ENCODE results near the gene RFX1.
"Not testable (repeated sequence)": the region's sequence is repeated elsewhere in the genome, so short reads cannot be mapped to it uniquely, and the experiment has no call there.

RFX1 gene

GRCh38 chr19:13981467-13981866, 24.7 kb downstream of the RFX1 start:
- H3K9ac ChIP-seq (ENCODE audit: low read length) = no peak overlapping the region
- H3K4me3 ChIP-seq (ENCODE audit: low read length) = no peak overlapping the region
- no peaks in the 10 kb centered on the region for H3K36me3 ChIP-seq (ENCODE audit: control insufficient read depth, insufficient read depth, low read length)
- H3K9me3 ChIP-seq (ENCODE audit: control insufficient read depth, low read length) = no peaks in the 10 kb centered on the region
- H3K4me1 ChIP-seq (ENCODE audit: control insufficient read depth, insufficient read depth, low read length) = peaks cover 21% of the 10 kb centered on the region
- H3K27me3 ChIP-seq (ENCODE audit: control insufficient read depth, insufficient read depth, low read length) = no peaks in the 10 kb centered on the region

DNA sequence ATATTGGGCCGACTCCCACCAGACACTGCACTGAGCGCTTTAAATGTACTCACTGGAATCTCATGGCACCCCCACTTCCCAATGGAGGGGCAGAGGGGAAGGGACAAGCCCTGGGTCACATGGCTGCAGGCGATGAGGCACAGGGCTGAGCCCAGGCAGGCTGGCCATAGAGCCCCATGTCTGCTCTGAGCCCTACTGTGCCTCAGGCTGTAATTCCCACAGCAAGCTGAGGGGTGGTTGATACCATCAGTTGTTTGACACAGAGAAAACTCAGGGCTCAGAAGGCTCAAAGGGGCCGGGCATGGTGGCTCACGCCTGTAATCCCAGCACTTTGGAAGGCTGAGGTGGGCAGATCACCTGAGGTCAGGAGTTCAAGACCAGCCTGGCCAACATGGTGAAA, 25.1 kb downstream of the RFX1 start:
- Histone ChIP-seq H3K4me3 (ENCODE audit: low read length) (no peak overlapping the region), H3K36me3 (ENCODE audit: control insufficient read depth, insufficient read depth, low read length) (no peaks in the 10 kb centered on the region), H3K9ac (ENCODE audit: low read length) (no peak overlapping the region), H3K9me3 (ENCODE audit: control insufficient read depth, low read length) (no peaks in the 10 kb centered on the region), H3K4me1 (ENCODE audit: control insufficient read depth, insufficient read depth, low read length) (peaks cover 19% of the 10 kb centered on the region), H3K27me3 (ENCODE audit: control insufficient read depth, insufficient read depth, low read length) (no peaks in the 10 kb centered on the region)

GRCh38 chr19:13980340-13980739, 25.8 kb downstream of the RFX1 start:
- no peak overlapping the region for H3K4me3 ChIP-seq (ENCODE audit: low read length)
- H3K27me3 ChIP-seq (ENCODE audit: control insufficient read depth, insufficient read depth, low read length) = no peaks in the 10 kb centered on the region
- no peaks in the 10 kb centered on the region for H3K36me3 ChIP-seq (ENCODE audit: control insufficient read depth, insufficient read depth, low read length)
- H3K9me3 ChIP-seq (ENCODE audit: control insufficient read depth, low read length) = no peaks in the 10 kb centered on the region
- no peak overlapping the region for H3K9ac ChIP-seq (ENCODE audit: low read length)
- peaks cover 16% of the 10 kb centered on the region for H3K4me1 ChIP-seq (ENCODE audit: control insufficient read depth, insufficient read depth, low read length)

GRCh38 chr19:13979686-13980085, 26.4 kb downstream of the RFX1 start:
- Histone ChIP-seq H3K36me3 (ENCODE audit: control insufficient read depth, insufficient read depth, low read length) (no peaks in the 10 kb centered on the region), H3K4me3 (ENCODE audit: low read length) (no peak overlapping the region)

DNA sequence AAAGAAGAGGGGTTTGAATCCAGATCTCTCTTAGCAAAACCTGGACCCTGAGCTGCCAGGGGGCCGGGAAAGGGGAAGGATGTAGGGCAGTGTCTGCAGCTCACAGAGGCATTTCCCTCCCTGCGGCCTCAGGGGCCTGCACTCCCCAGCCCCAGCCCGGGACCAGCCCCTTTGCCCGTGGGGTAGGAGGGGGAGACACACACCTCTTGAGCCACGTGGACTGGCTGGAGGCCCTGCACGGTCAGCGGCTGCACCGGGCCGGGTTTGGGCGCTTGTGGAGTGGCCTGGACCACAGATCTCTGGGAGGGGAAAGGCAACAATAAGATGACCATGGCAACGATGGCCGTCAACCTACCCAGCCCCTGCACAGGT, 26.9 kb downstream of the RFX1 start:
- Histone ChIP-seq H3K36me3 (ENCODE audit: control insufficient read depth, insufficient read depth, low read length) (no peaks in the 10 kb centered on the region), H3K4me3 (ENCODE audit: low read length) (no peak overlapping the region), H3K4me1 (ENCODE audit: control insufficient read depth, insufficient read depth, low read length) (peaks cover 16% of the 10 kb centered on the region), H3K27me3 (ENCODE audit: control insufficient read depth, insufficient read depth, low read length) (no peaks in the 10 kb centered on the region), H3K9me3 (ENCODE audit: control insufficient read depth, low read length) (no peaks in the 10 kb centered on the region), H3K9ac (ENCODE audit: low read length) (no peak overlapping the region)

More at GRCh38 chr19:13979686-13980085, 26.4 kb downstream of the RFX1 start:
- Histone ChIP-seq H3K9me3 (ENCODE audit: control insufficient read depth, low read length) (no peaks in the 10 kb centered on the region), H3K4me1 (ENCODE audit: control insufficient read depth, insufficient read depth, low read length) (peaks cover 16% of the 10 kb centered on the region), H3K9ac (ENCODE audit: low read length) (no peak overlapping the region), H3K27me3 (ENCODE audit: control insufficient read depth, insufficient read depth, low read length) (no peaks in the 10 kb centered on the region)

DNA sequence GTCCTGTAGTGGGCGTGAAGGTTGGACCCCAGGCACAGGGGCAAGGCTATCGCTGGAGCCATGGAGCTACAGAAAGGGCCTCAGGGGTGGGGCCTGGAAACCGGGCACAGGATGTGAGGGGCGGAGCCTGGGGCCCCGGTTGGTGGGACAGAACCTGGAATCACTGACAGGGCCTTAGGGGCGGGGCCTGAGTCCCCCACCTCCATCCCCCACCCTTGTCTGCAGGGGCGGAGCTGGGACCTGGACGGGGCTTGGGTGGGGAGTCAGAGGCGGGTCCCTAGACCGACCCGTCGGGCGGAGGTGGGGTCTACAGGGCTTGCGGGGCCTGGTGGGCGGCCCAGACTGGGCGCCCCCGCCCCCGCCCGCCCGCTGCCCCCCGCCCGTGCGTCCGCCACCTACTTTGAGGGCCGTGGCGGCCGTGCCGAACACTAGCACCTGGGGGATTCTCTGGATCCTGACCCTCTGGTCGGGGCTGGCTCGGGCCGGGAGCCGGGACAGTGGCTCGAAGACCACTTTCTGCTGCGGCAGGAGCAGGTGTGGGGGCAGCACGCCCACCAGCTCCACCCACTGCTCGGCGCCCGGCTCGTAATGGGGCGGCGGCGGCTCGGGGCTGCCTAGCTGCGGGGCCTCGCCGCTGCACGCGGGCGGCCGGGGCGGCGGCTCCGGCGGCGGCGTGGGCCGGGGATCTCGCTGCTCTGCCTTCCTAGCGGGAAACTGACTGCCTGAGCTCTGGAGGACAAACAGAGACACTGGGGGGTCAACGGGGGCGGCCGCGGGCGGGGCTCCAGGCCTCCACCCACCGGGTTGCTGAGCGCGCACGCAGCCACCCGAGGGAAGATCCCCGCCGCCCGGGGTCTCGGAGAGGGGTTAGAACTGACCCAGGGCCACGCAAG, 27.5 kb downstream of the RFX1 start:
- no peaks in the 10 kb centered on the region for H3K27me3 ChIP-seq (ENCODE audit: control insufficient read depth, insufficient read depth, low read length)
- H3K4me1 ChIP-seq (ENCODE audit: control insufficient read depth, insufficient read depth, low read length) = peaks cover 16% of the 10 kb centered on the region
- no peak overlapping the region for H3K4me3 ChIP-seq (ENCODE audit: low read length)
- H3K36me3 ChIP-seq (ENCODE audit: control insufficient read depth, insufficient read depth, low read length) = no peaks in the 10 kb centered on the region
- H3K9ac ChIP-seq (ENCODE audit: low read length) = peak overlapping the region; percentile 34
- H3K9me3 ChIP-seq (ENCODE audit: control insufficient read depth, low read length) = no peaks in the 10 kb centered on the region

DNA sequence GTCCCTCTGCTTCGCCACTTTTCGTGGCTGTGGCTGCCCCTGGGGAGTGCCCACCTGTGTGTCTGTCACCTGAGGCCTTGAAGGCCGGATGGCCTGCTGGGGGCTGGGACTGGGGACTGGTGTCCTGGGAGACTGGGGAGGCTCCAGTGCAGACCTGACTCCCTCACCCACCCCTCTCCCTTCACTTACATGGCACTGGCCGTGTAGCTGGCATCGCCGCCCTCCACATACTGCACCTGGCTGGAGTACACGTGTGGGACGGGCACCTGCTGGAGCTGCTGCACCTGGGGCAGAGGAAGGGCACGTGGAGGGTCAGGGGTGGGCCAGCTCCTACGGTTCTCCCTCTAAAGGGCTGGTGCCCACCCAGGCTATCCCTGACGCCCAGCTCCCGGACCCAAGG, 28.3 kb downstream of the RFX1 start:
- H3K4me3 ChIP-seq (ENCODE audit: low read length) = no peak overlapping the region
- no peaks in the 10 kb centered on the region for H3K9me3 ChIP-seq (ENCODE audit: control insufficient read depth, low read length)
- H3K9ac ChIP-seq (ENCODE audit: low read length) = peak overlapping the region; percentile 34
- no peaks in the 10 kb centered on the region for H3K27me3 ChIP-seq (ENCODE audit: control insufficient read depth, insufficient read depth, low read length)
- no peaks in the 10 kb centered on the region for H3K36me3 ChIP-seq (ENCODE audit: control insufficient read depth, insufficient read depth, low read length)
- peaks cover 16% of the 10 kb centered on the region for H3K4me1 ChIP-seq (ENCODE audit: control insufficient read depth, insufficient read depth, low read length)

DNA sequence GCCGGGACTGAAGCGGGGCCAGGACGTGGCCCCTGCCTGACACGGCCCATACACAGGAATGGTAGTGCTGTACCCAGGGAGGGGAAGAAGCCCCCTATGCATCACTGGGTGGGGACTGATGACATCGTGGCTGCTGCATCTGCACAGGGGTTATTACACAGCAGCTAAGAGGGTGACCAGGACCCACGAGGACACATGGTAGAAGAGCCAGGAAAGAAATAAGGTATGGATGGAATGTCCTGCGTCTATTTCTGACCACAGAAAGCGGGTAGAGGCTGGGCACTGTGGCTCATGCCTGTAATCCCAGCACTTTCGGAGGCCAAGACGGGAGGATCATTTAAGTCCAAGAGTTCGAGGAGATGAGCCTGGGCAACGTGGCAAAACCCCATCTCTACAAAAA, 29.7 kb downstream of the RFX1 start:
- H3K4me3 ChIP-seq (ENCODE audit: low read length) = no peak overlapping the region
- no peaks in the 10 kb centered on the region for H3K27me3 ChIP-seq (ENCODE audit: control insufficient read depth, insufficient read depth, low read length)
- H3K4me1 ChIP-seq (ENCODE audit: control insufficient read depth, insufficient read depth, low read length) = peaks cover 16% of the 10 kb centered on the region
- H3K36me3 ChIP-seq (ENCODE audit: control insufficient read depth, insufficient read depth, low read length) = no peaks in the 10 kb centered on the region
- H3K9ac ChIP-seq (ENCODE audit: low read length) = no peak overlapping the region
- H3K9me3 ChIP-seq (ENCODE audit: control insufficient read depth, low read length) = no peaks in the 10 kb centered on the region

DNA sequence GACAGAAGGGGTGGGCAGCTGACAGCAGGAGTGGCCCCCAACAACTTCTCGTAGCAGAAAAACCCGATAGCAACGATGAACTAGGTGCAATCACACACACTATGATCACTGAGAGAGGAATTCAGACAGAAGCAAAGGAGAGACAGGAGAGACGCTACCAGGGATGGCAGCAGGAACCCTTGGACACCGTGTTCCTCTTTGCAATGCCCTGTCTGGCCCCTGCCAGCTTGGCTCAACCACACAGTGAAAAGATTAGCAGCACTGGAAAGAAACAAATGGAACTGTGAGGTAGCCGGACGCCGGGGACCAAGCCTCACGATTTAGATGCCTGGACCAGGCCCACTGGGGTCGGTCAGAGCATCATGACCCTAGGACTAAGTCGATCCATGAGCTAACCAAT, 30.2 kb downstream of the RFX1 start:
- H3K4me1 ChIP-seq (ENCODE audit: control insufficient read depth, insufficient read depth, low read length) = peaks cover 16% of the 10 kb centered on the region
- no peak overlapping the region for H3K9ac ChIP-seq (ENCODE audit: low read length)
- no peaks in the 10 kb centered on the region for H3K9me3 ChIP-seq (ENCODE audit: control insufficient read depth, low read length)
- H3K36me3 ChIP-seq (ENCODE audit: control insufficient read depth, insufficient read depth, low read length) = no peaks in the 10 kb centered on the region
- H3K27me3 ChIP-seq (ENCODE audit: control insufficient read depth, insufficient read depth, low read length) = no peaks in the 10 kb centered on the region
- no peak overlapping the region for H3K4me3 ChIP-seq (ENCODE audit: low read length)

DNA sequence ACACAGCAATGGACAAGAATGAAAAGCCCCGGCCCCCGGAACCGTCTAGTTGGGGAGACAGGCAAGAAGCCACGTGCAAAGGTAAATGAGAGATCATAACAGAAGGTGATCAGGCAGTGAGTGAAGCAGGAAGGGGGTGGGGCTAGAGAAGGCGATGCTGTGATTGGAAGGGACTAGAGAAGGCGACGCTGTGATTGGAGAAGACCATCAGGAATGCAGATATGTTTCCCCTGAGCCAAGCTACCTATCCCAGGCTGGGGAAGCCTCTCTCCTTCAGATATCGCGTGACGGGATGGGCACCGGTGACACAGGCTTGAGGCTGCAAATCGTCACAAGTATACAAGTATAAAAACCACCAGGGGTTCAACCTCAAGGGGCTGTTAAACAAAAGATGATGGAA, 32.0 kb downstream of the RFX1 start:
- peaks cover 9% of the 10 kb centered on the region for H3K4me1 ChIP-seq (ENCODE audit: control insufficient read depth, insufficient read depth, low read length)
- no peak overlapping the region for H3K4me3 ChIP-seq (ENCODE audit: low read length)
- H3K9me3 ChIP-seq (ENCODE audit: control insufficient read depth, low read length) = no peaks in the 10 kb centered on the region
- H3K9ac ChIP-seq (ENCODE audit: low read length) = no peak overlapping the region
- H3K36me3 ChIP-seq (ENCODE audit: control insufficient read depth, insufficient read depth, low read length) = no peaks in the 10 kb centered on the region
- H3K27me3 ChIP-seq (ENCODE audit: control insufficient read depth, insufficient read depth, low read length) = no peaks in the 10 kb centered on the region

- not testable (repeated sequence) for H3K9ac ChIP-seq (ENCODE audit: low read length); H3K4me3 ChIP-seq (ENCODE audit: low read length); H3K9me3 ChIP-seq (ENCODE audit: control insufficient read depth, low read length); H3K36me3 ChIP-seq (ENCODE audit: control insufficient read depth, insufficient read depth, low read length); H3K27me3 ChIP-seq (ENCODE audit: control insufficient read depth, insufficient read depth, low read length); H3K4me1 ChIP-seq (ENCODE audit: control insufficient read depth, insufficient read depth, low read length)
Measured at GRCh38 chr19:13973479-13973878, 32.6 kb downstream of the RFX1 start.

- H3K4me3 ChIP-seq (ENCODE audit: low read length) = no peak overlapping the region
- no peaks in the 10 kb centered on the region for H3K4me1 ChIP-seq (ENCODE audit: control insufficient read depth, insufficient read depth, low read length)
- no peak overlapping the region for H3K9ac ChIP-seq (ENCODE audit: low read length)
- no peaks in the 10 kb centered on the region for H3K27me3 ChIP-seq (ENCODE audit: control insufficient read depth, insufficient read depth, low read length)
- no peaks in the 10 kb centered on the region for H3K9me3 ChIP-seq (ENCODE audit: control insufficient read depth, low read length)
- H3K36me3 ChIP-seq (ENCODE audit: control insufficient read depth, insufficient read depth, low read length) = no peaks in the 10 kb centered on the region
Measured at GRCh38 chr19:13972368-13973155, 33.6 kb downstream of the RFX1 start.

Measured in mucosa of stomach (tissue), 1 donor.